Hepatocyte (in vitro differentiated cells): Measurements from ENCODE around the gene PLA2G4F. TPM values are rescaled to one million over a fixed set of nuclear protein-coding genes. Genes with fewer than 3 reads are reported as not detected.

Experiments
- DNase-seq: peaks from one replicate; pipeline ENCODE4 v3.0.0-alpha.2; 2016; ENCODE audit warnings: low spot score
- H2AFZ ChIP-seq: fragments of 200-600 bp; sonication (generic); 2 replicates; pipeline ENCODE4 v1.6.0; 2016; ENCODE audit warnings: antibody characterized with exemption, mild to moderate bottlenecking
- H3K27ac ChIP-seq: fragments of 200-600 bp; sonication (generic); 2 replicates; pipeline ENCODE4 v1.5.1; 2016; ENCODE audit warnings: mild to moderate bottlenecking
- H3K27me3 ChIP-seq: fragments of 200-600 bp; sonication (generic); 2 replicates; pipeline ENCODE4 v1.6.1; 2016
- H3K36me3 ChIP-seq: fragments of 200-600 bp; sonication (generic); replicated peaks from 2 replicates; pipeline ENCODE4 v1.5.1; 2016; ENCODE audit warnings: low read depth; ENCODE audit not compliant: insufficient read depth
- H3K4me1 ChIP-seq: fragments of 200-600 bp; sonication (generic); 2 replicates; pipeline ENCODE4 v1.5.1; 2016; ENCODE audit warnings: mild to moderate bottlenecking, moderate library complexity; ENCODE audit not compliant: insufficient read depth
- H3K4me2 ChIP-seq: fragments of 200-600 bp; sonication (generic); 2 replicates; pipeline ENCODE4 v1.6.0; 2016
- H3K4me3 ChIP-seq: fragments of 200-600 bp; sonication (generic); 2 replicates; pipeline ENCODE4 v1.5.1; 2016; ENCODE audit warnings: mild to moderate bottlenecking
- H3K79me2 ChIP-seq: fragments of 200-600 bp; sonication (generic); 2 replicates; pipeline ENCODE4 v1.6.0; 2017; ENCODE audit warnings: mild to moderate bottlenecking
- H3K9me2 ChIP-seq: fragments of 200-600 bp; sonication (generic); replicated peaks from 2 replicates; pipeline ENCODE4 v1.6.0; 2017; ENCODE audit warnings: mild to moderate bottlenecking; ENCODE audit not compliant: insufficient read depth
- H3K9me3 ChIP-seq: fragments of 200-600 bp; sonication (generic); 2 replicates; pipeline ENCODE4 v1.5.1; 2016; ENCODE audit warnings: low read depth, mild to moderate bottlenecking
- H4K20me1 ChIP-seq: fragments of 200-600 bp; sonication (generic); 2 replicates; pipeline ENCODE4 v1.6.0; 2016; ENCODE audit warnings: mild to moderate bottlenecking; ENCODE audit not compliant: insufficient read depth, poor library complexity, severe bottlenecking
- CTCF ChIP-seq: fragments of 200-600 bp; sonication (generic); IDR thresholded peaks from 2 replicates; pipeline ENCODE4 v1.5.1; 2016; ENCODE audit warnings: antibody characterized with exemption, mild to moderate bottlenecking; ENCODE audit not compliant: poor library complexity
- EZH2phosphoT487 ChIP-seq: fragments of 200-600 bp; sonication (generic); IDR thresholded peaks from one replicate; pipeline ENCODE4 v1.6.1; 2018; ENCODE audit warnings: antibody characterized with exemption, mild to moderate bottlenecking, low read depth, moderate library complexity; ENCODE audit not compliant: unreplicated experiment, severe bottlenecking
- WGBS: methylation state at CpG from one replicate; pipeline ENCODE4 v1.1.6; 2016; ENCODE audit warnings: low lambda C conversion rate; ENCODE audit errors: missing lambda C conversion rate; 5-methylcytosine and 5-hydroxymethylcytosine counted together
- microRNA counts: library from miRNA; unstranded; fragments of <30 nt; microRNA quantifications from one replicate; lab custom pipeline; 2017
- microRNA-seq: library from miRNA; unstranded; fragments of <30 nt; microRNA quantifications from one replicate; pipeline ENCODE4, GENCODE V29; 2017
- polyA plus RNA-seq: library from polyadenylated mRNA; unstranded; fragments of >200 nt; fragmentation: Nextera tagmentation; extraction: Ambion mirVana; gene quantifications from 2 replicates; pipeline ENCODE4 v1.2.1, GENCODE V29; 2016
- small RNA-seq: library from RNA; depleted of rRNA; stranded (forward); fragments of <200 nt; gene quantifications from one replicate; pipeline ENCODE3, GENCODE V24; 2014
- total RNA-seq: library from RNA; depleted of rRNA; stranded (reverse); fragments of >200 nt; gene quantifications from 2 replicates; pipeline ENCODE4 v1.2.3, GENCODE V29; 2014

PLA2G4F gene
- total and polyA plus RNA-seq, 2 experiments from 2014 or later = 1.1 to 2.2 TPM

GRCh38 chr15:42089942-42090341 is 66.5 kb downstream of the PLA2G4F start:
- H3K36me3 ChIP-seq = no peaks in the 10 kb centered on the region
- no peaks in the 10 kb centered on the region for H3K27me3 ChIP-seq
- H2AFZ ChIP-seq = no peak overlapping the region
- no peak for DNase-seq
- H3K79me2 ChIP-seq = no peaks in the 10 kb centered on the region
- H3K9me2 ChIP-seq = no peaks in the 10 kb centered on the region
- no peak overlapping the region for H3K4me3 ChIP-seq
- H3K4me1 ChIP-seq = no peaks in the 10 kb centered on the region
- 94% methylated on average over 4 of the region's 4 CpGs for WGBS
- no peak overlapping the region for H3K27ac ChIP-seq
- H3K4me2 ChIP-seq = no peak overlapping the region
- no peaks in the 10 kb centered on the region for H4K20me1 ChIP-seq
- TF ChIP-seq EZH2phosphoT487 = no peak
- TF ChIP-seq CTCF = no peak
- H3K9me3 ChIP-seq = no peaks in the 10 kb centered on the region

MicroRNA genes within 50 kb of the gene (microRNA counts, 767-probe panel; counts per million panel counts)
- microRNA hsa-miR-627 (lab: Ali Mortazavi, UCI) = not detected

Small RNAs within 50 kb of the gene (microRNA-seq; reads per million reads assigned to microRNA genes)
- 23.3 reads per million, percentile 40 among the genes with 10 or more reads in this experiment for gene MIR627

Small RNAs within 50 kb of the gene (small RNA-seq; reads per million reads assigned to genes)
- gene MIR627 = 0.37 reads per million, percentile 20 among the genes with 10 or more reads in this experiment

Other genes with a start within 250 kb of the PLA2G4F start
- 26.4 and 27.3 TPM in 2 replicates for gene EHD4, start 184.1 kb downstream of the PLA2G4F start, total RNA-seq
- 30.9 and 34.7 TPM in 2 replicates for gene EHD4, start 184.1 kb downstream of the PLA2G4F start, polyA plus RNA-seq
- gene PLA2G4E, start 135.6 kb downstream of the PLA2G4F start, total RNA-seq = 0.07 and 0.20 TPM in 2 replicates
- 0.54 TPM in 1 of 2 replicates, not detected in the other for gene PLA2G4E, start 135.6 kb downstream of the PLA2G4F start, polyA plus RNA-seq
- 0.04 and 0.17 TPM in 2 replicates for gene PLA2G4D, start 62.1 kb downstream of the PLA2G4F start, total RNA-seq
- 0.21 TPM in 1 of 2 replicates, not detected in the other for gene PLA2G4D, start 62.1 kb downstream of the PLA2G4F start, polyA plus RNA-seq
- gene VPS39, start 51.7 kb upstream of the PLA2G4F start, total RNA-seq = 43.9 and 48.0 TPM in 2 replicates
- 28.8 and 33.8 TPM in 2 replicates for gene VPS39, start 51.7 kb upstream of the PLA2G4F start, polyA plus RNA-seq
- 11.2 and 13.6 TPM in 2 replicates for gene GANC, start 116.6 kb upstream of the PLA2G4F start, total RNA-seq
- gene GANC, start 116.6 kb upstream of the PLA2G4F start, polyA plus RNA-seq = 9.1 and 12.5 TPM in 2 replicates
- 90.4 and 97.6 TPM in 2 replicates for gene TMEM87A, start 116.8 kb upstream of the PLA2G4F start, total RNA-seq
- 68.3 and 74.2 TPM in 2 replicates for gene TMEM87A, start 116.8 kb upstream of the PLA2G4F start, polyA plus RNA-seq
- gene CAPN3, start 202.9 kb upstream of the PLA2G4F start, total RNA-seq = 15.6 and 21.1 TPM in 2 replicates
- gene CAPN3, start 202.9 kb upstream of the PLA2G4F start, polyA plus RNA-seq = 15.6 and 18.4 TPM in 2 replicates